Left lung (tissue), 10 donors: Measurements from ENCODE around the gene ZNF511. TPM values are rescaled to one million over a fixed set of nuclear protein-coding genes. Genes with fewer than 3 reads are reported as not detected.

ENCODE experiments used
- ATAC-seq: fragments of 200-7000 bp; cut with Tn5 transposase; one replicate; pipeline ENCODE4 v1.9.1; 2020; ENCODE audit warnings: moderate library complexity
- DNase-seq, 4 donors: peaks; one replicate each; pipeline ENCODE4 v3.0.0-alpha.2; 2013 to 2020
- H3K27ac ChIP-seq, 2 donors: fragments of 200-600 bp; sonication (generic) in 1 of 2; one replicate each; pipeline versions ENCODE4 v1.5.0 to v1.8.0; 2020 to 2021
- H3K27me3 ChIP-seq, 2 donors: fragments of 200-600 bp; sonication (generic) in 1 of 2; one replicate each; pipeline versions ENCODE4 v1.5.0 to v1.8.0; 2020 to 2021
- H3K36me3 ChIP-seq, 2 donors: fragments of 200-600 bp; sonication (generic) in 1 of 2; one replicate each; pipeline versions ENCODE4 v1.5.0 to v1.8.0; 2020 to 2021
- H3K4me1 ChIP-seq, 2 donors: fragments of 200-600 bp; one replicate each; pipeline ENCODE4 v1.8.0; 2021
- H3K4me3 ChIP-seq, 2 donors: fragments of 200-600 bp; sonication (generic) in 1 of 2; one replicate each; pipeline versions ENCODE4 v1.5.0 to v1.8.0; 2020 to 2021; ENCODE audit warnings: mild to moderate bottlenecking in 1 of 2
- H3K9me3 ChIP-seq, 2 donors: fragments of 200-600 bp; sonication (generic) in 1 of 2; one replicate each; pipeline versions ENCODE4 v1.5.0 to v1.8.0; 2020 to 2021
- CTCF ChIP-seq, 2 donors: fragments of 200-600 bp; sonication (generic) in 1 of 2; IDR thresholded peaks; one replicate each; pipeline versions ENCODE4 v1.5.0 to v1.8.0; 2021; ENCODE audit warnings: antibody characterized with exemption in 2 of 2
- intact Hi-C, 2 donors: fragments of 100-400 bp; cut with DNase I; formaldehyde crosslinking; loops; one replicate each; pipeline versions ENCODE4 v1.11.2 to v1.14.2; 2022
- polyA plus RNA-seq, 6 donors: library from polyadenylated mRNA; unstranded; fragments of 120-200 nt; gene quantifications; one replicate each; pipeline ENCODE4 v1.2.1, GENCODE V29; 2013; ENCODE audit not compliant: insufficient read length in 6 of 6
- total RNA-seq, 2 donors: library from RNA; stranded (reverse); fragmentation: NEBNext Ultra II Directional; extraction: Animal tissue kit (Norgen Biotek cat#: 25700); gene quantifications; one replicate each; pipeline ENCODE4 v1.2.1, GENCODE V29; 2021
- donor health status: DM: no; HTN: yes; CAD: no.
- donor health status: DM: no; HTN: no; CAD: no.

ZNF511 gene
- total and polyA plus RNA-seq, 8 donors: 34.3 to 48.5 (median 42.3) TPM

- no peak for TF ChIP-seq CTCF (IDR thresholded peaks at IDR 0.05)
- H3K9me3 ChIP-seq: no peaks in the 10 kb centered on the region
- ATAC-seq (no peak), DNase-seq (no peak)
- peaks cover 0 to 8% of the 10 kb centered on the region in 2 donors for H3K27me3 ChIP-seq
- peaks cover 6 to 8% of the 10 kb centered on the region in 2 donors for H3K4me1 ChIP-seq
- peaks cover 0 to 52% of the 10 kb centered on the region in 2 donors for H3K36me3 ChIP-seq
- no peak overlapping the region for H3K4me3 ChIP-seq
- intact Hi-C loops: no loop called here
- no peak overlapping the region for H3K27ac ChIP-seq
These were observed 53.2 kb downstream of the ZNF511 start for GRCh38 chr10:133361773-133362441.

Other genes with a start within 250 kb of the ZNF511 start
- under 1 TPM in 1 of 2 donors, not detected in 1; 0.24 TPM for gene ADGRA1, start 221.0 kb upstream of the ZNF511 start, total RNA-seq
- gene ADGRA1, start 221.0 kb upstream of the ZNF511 start, polyA plus RNA-seq: under 1 TPM; 0.07 to 0.17 (median 0.08) TPM
- 10 to 100 TPM in 1 of 2 donors, 1 to 10 TPM in 1; 8.4 to 10.4 TPM for gene KNDC1, start 148.7 kb upstream of the ZNF511 start, total RNA-seq
- 1 to 10 TPM; 2.5 to 4.6 (median 3.8) TPM for gene KNDC1, start 148.7 kb upstream of the ZNF511 start, polyA plus RNA-seq
- not detected for gene UTF1, start 78.7 kb upstream of the ZNF511 start, total RNA-seq
- not detected for gene UTF1, start 78.7 kb upstream of the ZNF511 start, polyA plus RNA-seq
- 1 to 10 TPM; 1.3 to 4.1 TPM for gene VENTX, start 71.1 kb upstream of the ZNF511 start, total RNA-seq
- gene VENTX, start 71.1 kb upstream of the ZNF511 start, polyA plus RNA-seq: under 1 TPM; 0.14 to 0.51 (median 0.23) TPM
- gene ADAM8, start 32.0 kb upstream of the ZNF511 start, total RNA-seq: 10 to 100 TPM; 16.2 to 45.3 TPM
- gene ADAM8, start 32.0 kb upstream of the ZNF511 start, polyA plus RNA-seq: 1 to 10 TPM; 1.9 to 4.4 (median 2.9) TPM
- 10 to 100 TPM; 47.2 to 62.3 TPM for gene TUBGCP2, start within 50 bp of the ZNF511 start, total RNA-seq
- gene TUBGCP2, start within 50 bp of the ZNF511 start, polyA plus RNA-seq: 10 to 100 TPM; 44.2 to 60.7 (median 52.1) TPM
- not detected for gene CALY, start 28.0 kb downstream of the ZNF511 start, total RNA-seq
- under 1 TPM in 3 of 6 donors, not detected in 3; 0.22 to 0.55 (median 0.27) TPM for gene CALY, start 28.0 kb downstream of the ZNF511 start, polyA plus RNA-seq
- gene PRAP1, start 38.5 kb downstream of the ZNF511 start, total RNA-seq: not detected
- under 1 TPM in 4 of 6 donors, not detected in 2; 0.31 to 0.66 (median 0.39) TPM for gene PRAP1, start 38.5 kb downstream of the ZNF511 start, polyA plus RNA-seq
- gene FUOM, start 49.1 kb downstream of the ZNF511 start, total RNA-seq: 10 to 100 TPM; 12.1 to 24.1 TPM
- gene FUOM, start 49.1 kb downstream of the ZNF511 start, polyA plus RNA-seq: 10 to 100 TPM in 1 of 6 donors, 1 to 10 TPM in 5; 6.2 to 10.9 (median 8.7) TPM
- 10 to 100 TPM; 71.0 to 85.9 TPM for gene ECHS1, start 64.4 kb downstream of the ZNF511 start, total RNA-seq
- gene ECHS1, start 64.4 kb downstream of the ZNF511 start, polyA plus RNA-seq: 10 to 100 TPM; 72.7 to 87.1 (median 76.7) TPM
- 1 to 10 TPM; 5.7 to 7.1 TPM for gene PAOX, start 70.3 kb downstream of the ZNF511 start, total RNA-seq
- gene PAOX, start 70.3 kb downstream of the ZNF511 start, polyA plus RNA-seq: 1 to 10 TPM; 5.1 to 7.9 (median 6.5) TPM
- gene MTG1, start 85.2 kb downstream of the ZNF511 start, total RNA-seq: 10 to 100 TPM; 31.5 to 46.5 TPM
- gene MTG1, start 85.2 kb downstream of the ZNF511 start, polyA plus RNA-seq: 10 to 100 TPM; 52.3 to 75.1 (median 61.6) TPM
- under 1 TPM in 1 of 2 donors, not detected in 1; 0.52 TPM for gene SPRN, start 115.7 kb downstream of the ZNF511 start, total RNA-seq
- gene SPRN, start 115.7 kb downstream of the ZNF511 start, polyA plus RNA-seq: 1 to 10 TPM; 2.8 to 6.4 (median 3.6) TPM
- gene SCART1, start 145.0 kb downstream of the ZNF511 start, total RNA-seq: 1 to 10 TPM; 1.2 to 1.7 TPM
- gene SCART1, start 145.0 kb downstream of the ZNF511 start, polyA plus RNA-seq: 1 to 10 TPM; 1.8 to 3.3 (median 2.7) TPM
- 1 to 10 TPM in 1 of 2 donors, under 1 TPM in 1; 0.68 to 2.2 TPM for gene CYP2E1, start 218.4 kb downstream of the ZNF511 start, total RNA-seq
- 1 to 10 TPM; 1.5 to 3.2 (median 1.9) TPM for gene CYP2E1, start 218.4 kb downstream of the ZNF511 start, polyA plus RNA-seq